ENCODE data around the gene AKT2.

The AKT2 gene

DNA sequence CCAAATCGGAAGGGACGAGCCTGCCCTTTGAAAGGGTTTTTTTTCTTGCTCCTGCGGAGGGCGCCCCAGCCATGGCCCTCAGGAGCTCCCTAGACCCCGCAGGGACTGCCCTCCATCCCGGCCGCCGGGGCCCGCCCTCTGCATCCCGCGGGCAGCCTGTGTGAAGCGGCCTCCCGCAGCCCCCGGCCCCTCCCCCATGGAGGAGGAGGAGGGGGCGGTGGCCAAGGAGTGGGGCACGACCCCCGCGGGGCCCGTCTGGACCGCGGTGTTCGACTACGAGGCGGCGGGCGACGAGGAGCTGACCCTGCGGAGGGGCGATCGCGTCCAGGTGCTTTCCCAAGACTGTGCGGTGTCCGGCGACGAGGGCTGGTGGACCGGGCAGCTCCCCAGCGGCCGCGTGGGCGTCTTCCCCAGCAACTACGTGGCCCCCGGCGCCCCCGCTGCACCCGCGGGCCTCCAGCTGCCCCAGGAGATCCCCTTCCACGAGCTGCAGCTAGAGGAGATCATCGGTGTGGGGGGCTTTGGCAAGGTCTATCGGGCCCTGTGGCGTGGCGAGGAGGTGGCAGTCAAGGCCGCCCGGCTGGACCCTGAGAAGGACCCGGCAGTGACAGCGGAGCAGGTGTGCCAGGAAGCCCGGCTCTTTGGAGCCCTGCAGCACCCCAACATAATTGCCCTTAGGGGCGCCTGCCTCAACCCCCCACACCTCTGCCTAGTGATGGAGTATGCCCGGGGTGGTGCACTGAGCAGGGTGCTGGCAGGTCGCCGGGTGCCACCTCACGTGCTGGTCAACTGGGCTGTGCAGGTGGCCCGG lies 93.1 kb downstream of the AKT2 start:
- DNase-seq = peak in 12 of 56 donors; percentile 11 to 78 (median 28)

GRCh38 chr19:40190891-40191835 lies 94.0 kb downstream of the AKT2 start, which contains the start of gene MAP3K10:
Gene MAP3K10, plus strand, starts transcription at chr19:40191426. Its CDS starts 606 bp downstream, at chr19:40192032.
- DNase-seq = peak in 54 of 56 donors; percentile 35 to 84 (median 72)

- DNase-seq = no peak
Observed at GRCh38 chr19:40184273-40184672, 100.9 kb downstream of the AKT2 start.
